ENCODE measurements around the gene PRAMEF1.
"Not testable (repeated sequence)": the region's sequence is repeated elsewhere in the genome, so short reads cannot be mapped to it uniquely, and the experiment has no call there.

The PRAMEF1 gene

DNA sequence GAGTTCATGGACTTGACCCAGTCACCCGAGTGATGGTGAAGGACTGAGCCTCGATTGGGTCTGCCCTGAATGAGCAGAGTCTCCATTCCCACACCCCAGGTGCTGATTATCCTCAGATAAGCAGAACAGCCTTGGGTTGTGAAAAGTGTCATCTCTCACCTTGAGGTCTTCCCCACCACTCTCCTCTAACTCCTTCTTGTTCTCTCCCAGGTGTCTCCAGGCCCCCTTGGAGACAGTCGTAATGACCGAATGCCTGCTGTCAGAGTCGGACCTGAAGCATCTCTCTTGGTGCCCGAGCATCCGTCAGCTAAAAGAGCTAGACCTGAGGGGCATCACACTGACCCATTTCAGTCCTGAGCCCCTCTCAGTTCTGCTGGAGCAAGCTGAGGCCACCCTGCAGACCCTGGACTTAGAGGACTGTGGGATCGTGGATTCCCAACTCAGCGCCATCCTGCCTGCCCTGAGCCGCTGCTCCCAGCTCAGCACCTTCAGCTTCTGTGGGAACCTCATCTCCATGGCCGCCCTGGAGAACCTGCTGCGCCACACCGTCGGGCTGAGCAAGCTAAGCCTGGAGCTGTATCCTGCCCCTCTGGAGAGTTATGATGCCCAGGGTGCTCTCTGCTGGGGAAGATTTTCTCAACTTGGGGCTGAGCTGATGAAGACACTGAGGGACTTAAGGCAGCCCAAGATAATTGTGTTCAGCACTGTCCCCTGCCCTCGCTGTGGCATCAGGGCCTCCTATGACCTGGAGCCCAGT, 14.2 kb upstream of the PRAMEF1 start:
- no peak for DNase-seq

DNA sequence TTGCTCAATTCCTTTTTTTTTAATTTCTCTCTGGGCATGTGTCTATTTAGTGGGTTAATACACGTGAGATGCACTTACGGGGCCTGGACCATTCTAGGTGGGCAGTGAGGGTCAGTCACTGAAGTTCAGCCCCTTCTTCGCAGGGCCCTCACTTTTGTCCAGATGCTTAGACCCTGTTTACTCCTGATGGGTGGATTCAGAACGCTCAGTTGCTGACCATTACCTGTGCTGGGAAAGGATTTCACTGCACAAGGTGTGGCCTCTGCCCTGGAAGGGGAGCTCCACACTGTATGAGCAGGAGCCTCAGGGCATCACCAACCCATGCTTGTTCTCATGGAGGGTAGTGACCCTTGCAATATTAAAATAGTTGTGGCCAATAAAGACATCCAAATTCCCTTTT, 13.1 kb upstream of the PRAMEF1 start:
- no peak for DNase-seq

DNA sequence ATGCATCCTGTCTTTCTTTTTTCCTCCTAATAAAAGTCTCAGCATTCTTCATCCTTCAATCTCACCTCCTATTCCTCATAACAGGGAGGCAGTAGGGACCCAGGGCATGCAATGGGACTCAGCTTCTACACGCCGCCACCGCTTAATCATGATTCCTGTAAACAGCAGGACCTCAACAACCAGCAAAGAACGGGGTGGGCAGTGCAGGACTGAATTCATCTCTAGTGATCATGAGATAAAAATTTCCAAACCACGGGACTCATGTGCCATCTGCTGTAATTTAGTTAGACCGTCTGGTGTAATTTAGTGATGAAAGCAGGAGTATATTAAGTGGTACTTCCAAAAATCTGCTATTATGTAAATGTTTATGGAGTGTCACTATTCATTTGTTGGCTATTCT, 12.3 kb upstream of the PRAMEF1 start:
- no peak for DNase-seq

- DNase-seq, result not testable (repeated sequence)
These were observed 9.7 kb upstream of the PRAMEF1 start for GRCh38 chr1:12781488-12781887.

DNA sequence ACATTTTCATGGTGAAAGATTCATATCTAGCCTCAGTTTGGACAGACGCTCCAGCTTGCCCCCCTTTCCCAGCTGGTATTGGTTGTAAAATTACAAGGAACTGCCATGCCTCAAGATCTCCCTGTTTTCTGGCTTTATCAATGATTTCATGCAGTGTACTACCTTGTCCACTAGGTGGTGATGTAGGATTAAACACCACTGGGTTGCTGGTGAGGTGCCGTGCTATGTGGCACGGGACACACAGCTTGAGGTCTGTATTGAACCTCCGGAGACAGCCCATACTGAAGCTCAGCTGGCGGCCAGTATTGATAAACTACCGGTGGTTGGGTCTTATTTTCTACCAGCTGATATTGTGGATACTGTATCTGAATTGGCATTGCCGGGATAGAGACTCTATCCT, 7.4 kb upstream of the PRAMEF1 start:
- not testable (repeated sequence) for DNase-seq

DNA sequence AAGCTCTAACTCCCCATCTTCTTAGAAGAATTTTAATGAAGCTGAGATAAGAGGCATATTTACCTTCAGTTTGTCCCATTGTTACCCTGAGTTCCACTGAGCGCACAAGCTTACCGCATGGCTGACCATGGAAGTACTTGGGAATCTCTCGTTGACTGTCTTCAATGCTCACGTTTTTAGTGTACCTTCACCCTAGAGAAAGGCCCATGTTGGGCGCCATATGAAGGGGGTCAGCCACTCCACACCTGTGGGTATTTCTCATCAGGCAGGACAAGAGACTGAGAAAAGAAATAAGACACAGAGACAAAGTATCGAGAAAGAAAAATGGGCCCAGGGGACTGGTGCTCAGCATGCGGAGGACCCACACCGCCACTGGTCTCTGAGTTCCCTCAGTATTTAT, 6.5 kb upstream of the PRAMEF1 start:
- DNase-seq, result not testable (repeated sequence)

DNA sequence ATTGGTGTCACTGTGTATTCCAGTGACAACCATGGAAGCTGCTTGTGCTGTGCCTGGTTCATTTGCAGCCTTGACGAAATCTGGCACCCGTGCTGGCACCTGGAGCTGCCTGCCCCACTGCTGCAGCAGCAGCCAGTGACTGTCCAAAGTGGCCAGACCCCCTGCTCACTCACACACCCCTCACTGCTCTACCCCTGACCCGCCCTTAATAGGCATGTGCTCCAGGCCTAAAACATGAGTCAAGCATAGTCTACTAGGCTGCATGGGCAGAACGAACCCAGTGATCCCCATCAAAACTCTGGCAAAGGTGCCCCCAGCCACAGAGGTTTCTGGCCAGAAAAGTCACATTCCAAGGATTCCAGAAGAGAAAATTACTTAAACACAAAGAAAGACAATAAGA, 7.7 kb downstream of the PRAMEF1 start:
- no peak for DNase-seq

DNA sequence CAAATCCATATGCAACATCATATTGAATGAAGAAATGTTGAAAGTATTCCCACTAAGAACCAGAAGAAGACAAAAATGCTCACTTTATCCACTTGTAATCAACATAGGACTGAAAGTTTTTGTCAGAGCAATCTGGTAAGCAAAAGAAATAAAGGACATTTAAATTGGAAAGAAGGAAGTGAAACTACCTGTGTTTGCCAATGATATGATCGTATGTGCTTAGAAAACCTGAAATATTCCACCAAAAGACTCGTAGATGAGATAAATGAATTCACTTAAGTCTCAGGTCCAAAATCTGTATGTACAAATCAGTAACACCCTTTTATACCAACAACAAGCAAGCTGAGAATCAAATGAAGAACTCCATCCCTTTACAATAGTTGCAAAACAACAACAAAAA, 8.5 kb downstream of the PRAMEF1 start:
- no peak for DNase-seq

DNA sequence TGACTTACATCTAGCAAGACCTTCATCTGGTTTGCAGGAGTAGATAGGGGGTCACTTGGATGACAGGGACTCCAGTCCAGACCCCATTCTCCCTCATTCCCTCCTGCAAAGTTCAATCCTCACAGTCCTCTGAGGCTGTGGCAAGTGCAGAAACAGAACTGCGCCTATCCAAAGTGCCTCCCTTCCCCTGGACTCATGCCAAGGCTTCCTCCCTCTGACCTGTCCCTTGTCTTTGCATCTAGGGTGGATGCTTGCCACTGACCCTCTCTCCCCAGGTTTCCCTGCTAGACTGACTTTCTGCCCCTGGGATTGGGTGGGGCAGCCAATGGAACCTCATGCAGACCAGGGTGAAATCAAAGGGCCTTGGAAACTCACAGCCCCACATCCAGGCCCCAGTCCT, 18.7 kb downstream of the PRAMEF1 start:
- DNase-seq, result no peak

DNA sequence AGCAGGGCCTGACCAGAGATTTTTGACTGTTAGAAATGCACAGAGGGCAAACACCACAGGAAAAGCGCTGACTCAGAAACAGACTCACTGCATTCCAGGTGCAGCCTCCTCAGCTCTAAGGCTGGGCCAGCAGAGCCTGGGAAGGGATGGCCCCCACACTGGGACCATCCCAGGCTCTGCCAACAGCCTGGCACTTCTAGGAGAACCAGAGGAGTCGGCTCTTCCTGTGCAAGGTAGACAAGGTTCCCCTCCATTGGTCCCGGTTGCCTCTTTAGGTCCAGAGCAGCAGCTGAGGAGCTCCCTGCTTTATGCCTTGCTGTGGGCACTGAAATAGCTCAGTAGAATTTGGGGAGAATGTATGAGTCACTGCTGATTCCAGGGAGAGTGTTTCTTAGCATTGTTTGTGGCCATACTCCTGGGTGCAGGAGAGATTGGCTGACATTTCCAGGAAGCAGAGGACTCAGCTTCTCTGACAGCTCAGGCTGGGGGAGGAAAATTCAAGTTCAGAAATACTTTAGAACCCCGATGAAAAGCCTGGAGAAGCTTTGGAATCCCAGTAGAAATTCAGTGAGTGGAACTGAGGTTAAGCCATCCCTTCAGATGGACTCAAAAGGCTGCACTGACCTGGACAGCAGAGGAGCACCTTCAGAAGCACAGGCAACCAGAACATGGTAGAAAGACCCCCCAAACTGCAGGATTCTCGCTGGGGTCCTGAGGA, 19.7 kb downstream of the PRAMEF1 start:
- DNase-seq, result no peak

- DNase-seq, result no peak
These were observed 20.2 kb downstream of the PRAMEF1 start for GRCh38 chr1:12811409-12811784.

DNA sequence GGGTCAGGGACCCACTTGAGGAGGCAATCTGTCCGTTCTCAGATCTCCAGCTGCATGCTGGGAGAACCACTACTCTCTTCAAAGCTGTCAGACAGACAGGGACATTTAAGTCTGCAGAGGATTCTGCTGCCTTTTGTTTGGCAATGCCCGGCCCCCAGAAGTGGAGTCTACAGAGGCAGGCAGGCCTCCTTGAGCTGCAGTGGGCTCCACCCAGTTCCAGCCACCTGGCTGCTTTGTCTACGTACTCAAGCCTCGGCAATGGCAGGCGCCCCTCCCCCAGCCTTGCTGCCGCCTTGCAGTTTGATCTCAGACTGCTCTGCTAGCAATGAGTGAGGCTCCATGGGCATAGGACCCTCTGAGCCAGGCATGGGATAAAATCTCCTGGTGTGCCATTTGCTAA, 27.9 kb downstream of the PRAMEF1 start:
- not testable (repeated sequence) for DNase-seq

- DNase-seq, result not testable (repeated sequence)
These were observed 40.1 kb downstream of the PRAMEF1 start, which contains the start of gene PRAMEF11 for GRCh38 chr1:12831310-12831709. Gene PRAMEF11 (minus strand): TSS chr1:12831410. CDS start chr1:12828789, 2,621 bp downstream.

DNA sequence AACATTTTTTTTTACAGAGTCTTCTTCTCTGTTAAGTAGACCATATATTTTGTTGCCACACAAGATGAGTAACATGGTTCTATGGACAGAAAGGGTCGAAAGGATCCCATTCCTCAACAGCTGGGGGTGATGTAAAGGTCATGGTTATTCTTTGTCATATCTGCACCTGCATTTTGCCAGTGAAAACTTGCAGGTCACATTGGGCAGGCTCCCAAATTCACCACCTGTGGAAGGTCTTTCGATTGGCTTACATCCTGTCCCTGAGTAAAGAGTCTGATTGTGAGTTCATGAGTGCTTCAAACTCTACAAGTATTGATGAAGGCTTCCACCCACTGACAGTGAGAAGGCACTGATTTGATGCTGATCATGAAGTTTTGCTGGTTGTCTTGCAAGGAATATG, 42.1 kb downstream of the PRAMEF1 start:
- not testable (repeated sequence) for DNase-seq
